GM19043 (cell line): ENCODE results near the gene SNX22.
A peak's percentile ranks its signal among the peaks of the same experiment; 100 is the strongest.

Experiments
- ATAC-seq: cut with Tn5 transposase; IDR thresholded peaks from one replicate; pipeline ENCODE4 v1.9.1; 2021; ENCODE audit warnings: low read depth; ENCODE audit not compliant: unreplicated experiment

Gene SNX22

DNA sequence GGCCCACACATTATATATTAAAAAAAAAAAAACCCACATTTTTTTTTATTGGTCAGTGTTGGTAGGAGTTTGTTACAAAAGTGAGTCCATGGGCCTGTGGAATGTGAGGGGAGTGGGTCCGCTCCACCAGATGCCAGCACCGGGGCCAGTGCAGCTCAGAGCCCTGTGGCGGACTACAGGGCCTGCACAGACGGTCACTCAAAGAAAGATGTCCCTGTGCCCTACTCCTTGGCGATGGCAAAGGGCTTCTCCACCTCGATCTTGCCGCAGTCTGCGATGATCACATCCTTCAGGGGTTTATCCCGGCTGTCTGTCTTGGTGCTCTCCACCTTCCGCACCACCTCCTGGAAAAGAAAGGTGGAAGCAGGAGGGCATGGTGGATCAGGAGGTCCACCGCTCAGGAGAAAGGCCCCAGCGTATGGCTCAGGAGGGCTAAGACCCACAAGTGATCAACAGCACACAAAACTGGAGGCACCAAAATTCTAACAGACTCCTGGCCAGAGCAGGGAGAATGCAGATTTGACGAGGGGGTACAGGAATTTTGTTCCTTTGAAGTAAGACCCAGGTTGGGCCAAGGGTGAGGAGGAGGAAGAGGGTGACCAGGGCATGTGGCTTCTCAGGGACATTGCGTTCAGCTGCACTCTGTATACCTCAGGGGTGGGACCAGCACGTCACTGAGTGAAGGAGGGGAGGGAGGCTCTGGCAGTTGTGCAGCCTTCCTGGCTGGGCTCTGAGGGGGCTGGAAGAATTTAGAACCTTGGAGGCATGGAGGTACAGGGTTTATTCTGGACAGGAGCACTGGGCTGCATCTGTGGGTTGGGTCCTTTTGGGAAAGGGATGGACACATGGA is 4.5 kb downstream of the SNX22 start:
- ATAC-seq = no peak

DNA sequence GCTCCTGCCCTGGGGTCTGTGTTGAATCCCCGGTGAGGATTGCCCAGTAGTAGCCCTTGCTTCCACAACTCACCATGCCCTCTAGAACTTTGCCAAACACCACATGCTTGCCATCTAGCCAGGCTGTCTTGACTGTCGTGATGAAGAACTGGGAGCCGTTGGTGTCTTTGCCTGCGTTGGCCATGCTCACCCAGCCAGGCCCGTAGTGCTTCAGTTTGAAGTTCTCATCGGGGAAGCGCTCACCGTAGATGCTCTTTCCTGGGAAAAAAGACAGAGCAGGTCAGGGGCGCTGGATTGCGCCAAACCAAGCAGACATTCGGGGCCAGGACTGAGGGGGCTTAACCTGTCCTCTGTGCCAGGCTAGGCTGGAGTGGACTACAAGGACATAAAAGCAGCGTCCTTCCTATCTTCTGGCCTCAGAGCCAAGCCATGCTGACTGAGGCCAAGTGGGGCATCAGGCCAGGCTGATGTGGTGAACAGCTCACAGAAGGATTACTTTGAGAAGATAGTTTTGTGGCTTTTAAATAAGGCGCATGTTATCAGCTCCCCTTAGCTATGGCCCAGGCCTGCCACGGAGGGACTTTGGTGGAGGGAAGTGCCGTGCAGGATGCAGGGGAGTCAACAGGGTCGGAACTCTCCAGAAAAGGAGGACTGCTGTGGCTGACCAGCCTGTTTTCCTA is 5.3 kb downstream of the SNX22 start:
- ATAC-seq = no peak

DNA sequence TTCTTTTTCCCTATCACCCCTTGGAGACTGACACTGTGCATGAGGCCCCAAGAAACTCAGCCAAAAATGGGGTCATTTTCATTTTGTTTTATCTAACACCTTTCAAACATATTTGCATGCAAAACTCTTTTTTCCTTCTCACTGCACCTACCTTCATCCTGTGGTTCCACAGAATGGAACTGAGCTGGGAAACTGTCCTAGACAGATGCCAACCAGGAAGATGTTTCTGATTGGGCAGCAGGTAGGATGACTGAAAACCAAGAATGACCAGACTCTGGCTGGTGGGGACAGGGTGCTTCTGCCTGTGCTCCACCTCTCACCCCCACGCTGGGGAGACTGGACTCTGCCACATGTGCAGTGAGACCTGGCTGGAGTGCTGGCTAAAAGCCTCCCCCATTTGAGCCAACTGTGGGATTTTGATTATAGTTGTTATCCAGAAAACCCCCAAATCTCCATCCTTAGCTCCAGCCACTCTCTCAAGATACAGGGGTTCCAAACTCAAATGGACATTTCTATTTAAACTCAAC is 6.1 kb downstream of the SNX22 start:
- ATAC-seq = no peak

DNA sequence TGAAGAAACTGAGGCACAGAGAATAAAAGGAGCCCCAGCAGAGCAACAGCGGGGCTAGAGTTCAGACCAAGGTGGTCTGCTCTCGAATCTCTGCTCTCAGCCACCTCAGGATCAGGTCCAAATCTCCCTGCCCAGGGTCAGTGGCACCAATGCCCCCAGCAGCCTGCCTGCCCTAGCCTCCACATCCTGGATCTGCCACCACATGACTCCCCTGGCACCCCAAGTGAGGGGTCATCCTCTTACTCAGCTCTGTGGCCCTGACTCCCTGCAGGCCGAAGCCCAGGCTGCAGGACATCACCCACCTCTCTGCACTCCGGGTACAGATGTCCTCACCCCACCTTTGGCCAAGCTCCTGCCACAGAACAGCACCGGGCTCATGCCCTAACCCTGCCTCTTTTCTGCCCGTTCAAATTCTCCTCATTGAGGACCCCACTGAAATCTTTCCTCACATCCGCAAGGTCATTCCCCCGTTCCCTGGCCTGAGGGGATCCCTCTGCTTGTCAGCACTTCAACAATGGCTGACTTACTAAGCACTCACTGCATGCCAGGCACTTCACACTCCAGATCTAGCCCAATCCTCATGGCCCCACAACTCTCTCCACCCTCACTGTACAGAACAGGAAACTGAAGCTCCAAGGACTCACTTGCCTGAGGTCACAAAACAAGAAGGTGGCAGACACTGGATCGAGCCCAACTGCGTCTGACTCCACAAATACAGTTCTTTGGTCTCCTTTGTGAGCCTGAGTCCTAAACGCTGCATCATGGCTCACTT is 7.0 kb downstream of the SNX22 start:
- no peak for ATAC-seq

DNA sequence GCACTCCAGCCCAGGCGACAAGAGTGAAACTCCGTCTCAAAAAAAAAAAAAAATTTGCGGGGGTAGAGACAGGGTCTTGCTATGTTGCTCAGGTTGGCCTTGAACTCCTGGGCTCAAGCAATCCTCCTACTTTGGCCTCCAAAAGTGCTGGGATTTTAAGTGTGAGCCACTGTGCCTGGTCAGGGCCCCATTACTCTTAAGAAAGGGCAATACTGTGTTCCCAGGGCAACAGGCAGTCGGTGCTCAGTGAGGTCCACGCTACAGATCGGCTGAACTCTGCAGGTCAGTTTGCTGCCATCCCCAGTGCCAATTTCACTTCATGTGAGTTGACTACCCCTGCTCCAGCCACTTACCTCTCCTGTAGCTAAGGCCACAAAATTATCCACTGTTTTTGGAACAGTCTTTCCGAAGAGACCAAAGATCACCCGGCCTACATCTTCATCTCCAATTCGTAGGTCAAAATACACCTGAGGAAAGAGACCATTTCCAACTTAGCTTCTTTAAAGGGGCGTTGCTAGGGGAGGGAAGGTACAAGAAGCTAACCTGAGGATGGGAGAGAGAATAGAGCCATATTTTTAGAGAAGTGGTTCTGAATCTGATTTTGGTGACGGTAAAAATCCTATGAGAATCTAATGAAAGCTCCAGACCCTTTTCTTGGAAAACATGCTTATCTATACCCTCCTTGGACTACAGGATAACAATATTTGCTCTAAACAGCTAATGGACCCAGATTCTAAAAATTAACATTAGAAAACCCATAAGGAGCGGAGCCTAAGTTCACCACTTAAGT is 10.4 kb downstream of the SNX22 start:
- ATAC-seq = no peak

DNA sequence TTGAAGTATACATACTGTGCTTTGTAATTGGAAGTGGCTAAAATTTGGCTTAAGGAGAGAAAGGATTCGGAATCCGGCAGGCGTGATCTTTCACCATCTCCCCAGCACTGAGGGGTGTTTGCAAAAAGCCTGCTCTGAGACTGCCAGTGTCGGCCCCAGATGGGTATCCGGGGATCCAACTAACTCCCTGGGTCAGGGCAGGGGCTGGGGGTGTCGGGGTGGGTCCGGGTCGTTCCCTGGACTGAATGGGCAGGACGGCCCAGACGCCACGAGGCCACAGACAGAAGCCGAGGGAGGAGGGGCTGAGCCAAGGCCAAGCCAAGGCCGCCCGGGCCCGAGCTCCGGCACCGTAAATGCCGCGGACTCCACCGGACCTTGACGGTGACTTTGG is 10.9 kb downstream of the SNX22 start:
- ATAC-seq = no peak

DNA sequence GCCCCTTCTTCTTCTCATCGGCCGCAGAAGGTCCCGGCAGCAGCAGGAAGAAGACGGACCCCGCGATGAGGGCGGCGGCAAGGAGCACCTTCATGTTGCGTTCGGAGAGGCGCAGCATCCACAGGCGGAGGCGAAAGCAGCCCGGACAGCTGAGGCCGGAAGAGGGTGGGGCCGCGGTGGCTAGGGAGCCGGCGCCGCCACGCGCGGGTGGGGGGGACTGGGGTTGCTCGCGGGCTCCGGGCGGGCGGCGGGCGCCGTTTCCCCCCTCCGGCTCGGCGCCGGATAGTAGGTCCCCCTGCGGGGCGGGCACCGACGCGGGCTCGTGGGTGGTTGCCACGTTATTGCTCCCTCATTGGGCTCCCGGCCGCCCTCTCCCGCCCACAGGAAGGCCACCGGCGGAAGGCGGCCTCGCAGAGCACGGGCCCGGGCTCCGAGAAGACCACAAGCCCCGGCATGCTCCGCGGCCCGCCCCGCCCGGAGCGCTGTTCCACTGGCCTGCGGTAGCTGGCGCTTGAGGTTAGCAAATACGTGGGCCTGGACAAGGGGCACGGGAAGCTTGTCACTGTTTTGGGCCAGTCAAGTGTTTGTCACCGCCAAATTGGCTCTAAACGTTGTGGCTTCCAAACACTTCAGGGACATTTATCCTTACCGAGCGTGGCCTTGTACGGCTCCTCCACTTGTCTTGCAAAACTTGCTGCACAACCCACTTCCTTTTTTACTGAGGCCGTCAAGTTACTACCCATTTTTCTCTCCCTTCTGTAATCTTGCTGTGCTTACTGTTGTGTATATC is 11.5 kb downstream of the SNX22 start, which contains the start of gene PPIB:
Gene PPIB (minus strand): TSS at position 154 of the 790 bp plus-strand sequence. CDS start 36 bp downstream, at position 118.
- peak; percentile 92 for ATAC-seq

DNA sequence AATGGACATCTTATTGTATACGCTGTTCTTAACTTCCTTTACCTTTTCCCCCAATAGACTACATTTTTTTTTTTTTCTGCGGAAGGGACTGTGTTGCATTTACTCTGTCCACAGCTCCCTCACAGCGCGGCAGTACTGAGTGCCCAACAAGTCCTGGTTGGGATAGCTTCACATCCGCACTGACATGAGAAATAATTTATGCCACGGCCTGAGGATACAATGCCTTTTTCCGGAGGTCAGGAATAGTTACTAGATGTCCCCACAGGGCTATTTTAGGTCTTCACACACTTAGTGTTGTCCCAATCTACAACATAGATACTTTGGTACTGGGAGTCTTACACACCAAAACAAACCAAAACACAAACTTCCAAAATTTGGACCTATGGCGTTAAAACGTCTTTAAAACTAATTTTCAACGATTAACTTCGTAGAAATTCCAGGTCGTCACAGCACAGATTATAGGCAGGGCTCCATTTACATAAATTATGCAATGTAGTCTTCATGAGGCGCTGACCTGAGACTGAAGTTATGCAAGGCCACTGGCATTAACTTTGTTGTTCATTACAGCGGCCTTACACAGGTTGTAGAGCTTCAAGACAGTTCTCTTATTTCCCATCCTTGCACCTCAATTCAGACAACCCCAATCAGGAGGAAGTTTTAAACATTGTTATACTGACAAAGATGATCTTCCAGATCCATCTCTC is 12.3 kb downstream of the SNX22 start:
- no peak for ATAC-seq

DNA sequence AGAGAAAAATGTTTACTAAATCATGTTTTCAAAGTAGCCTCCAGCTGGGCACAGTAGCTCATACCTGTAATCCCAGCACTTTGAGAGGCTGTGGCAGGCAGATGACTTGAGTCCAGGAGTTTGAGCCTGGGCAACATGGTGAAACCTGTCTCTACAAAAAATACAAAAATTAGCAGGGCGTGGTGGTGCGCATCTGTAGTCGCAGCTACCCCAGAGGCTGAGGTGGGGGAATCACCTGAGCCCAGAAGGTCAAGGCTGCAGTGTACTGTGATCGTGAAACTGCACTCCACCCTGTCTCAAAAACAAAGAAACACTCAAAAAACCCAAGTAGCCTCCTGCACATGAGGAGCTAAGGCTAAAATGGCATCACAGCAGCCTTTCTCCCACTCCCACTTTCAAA is 12.9 kb downstream of the SNX22 start:
- ATAC-seq = no peak

DNA sequence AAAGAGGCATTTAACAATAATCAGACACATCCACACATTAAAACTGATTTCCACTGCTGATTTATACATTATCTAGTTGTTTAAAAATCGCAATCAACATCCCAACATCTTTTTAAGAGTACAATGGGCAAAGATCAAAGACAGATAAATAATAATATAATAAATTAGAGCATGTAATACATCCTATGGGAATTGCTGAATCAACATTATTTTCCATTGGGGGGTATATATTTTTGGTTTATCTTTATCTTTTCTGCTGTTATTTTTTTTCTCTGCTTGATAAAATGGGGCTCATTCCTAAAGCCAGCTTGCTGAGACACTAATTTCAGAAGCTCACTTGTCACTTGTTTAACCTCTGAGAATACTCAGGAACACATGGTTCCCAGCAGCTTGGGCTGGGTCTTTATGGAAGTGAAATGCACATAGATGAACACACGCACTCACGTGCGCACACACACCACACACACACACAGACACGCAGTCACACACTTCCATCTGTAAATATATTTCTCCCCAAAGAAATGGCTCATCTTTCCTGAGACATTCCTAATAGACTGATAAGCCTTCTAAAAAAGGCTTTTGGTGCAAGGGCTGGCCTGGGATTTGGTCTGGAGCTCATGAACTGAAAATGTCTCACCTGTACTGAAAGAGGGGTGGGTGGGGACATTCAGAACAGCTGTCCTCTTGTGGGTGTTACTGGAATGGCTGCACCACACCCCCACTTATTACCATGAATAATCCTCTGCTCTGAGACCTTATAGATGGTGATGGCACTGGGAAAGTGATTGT is 14.8 kb downstream of the SNX22 start:
- ATAC-seq = no peak

DNA sequence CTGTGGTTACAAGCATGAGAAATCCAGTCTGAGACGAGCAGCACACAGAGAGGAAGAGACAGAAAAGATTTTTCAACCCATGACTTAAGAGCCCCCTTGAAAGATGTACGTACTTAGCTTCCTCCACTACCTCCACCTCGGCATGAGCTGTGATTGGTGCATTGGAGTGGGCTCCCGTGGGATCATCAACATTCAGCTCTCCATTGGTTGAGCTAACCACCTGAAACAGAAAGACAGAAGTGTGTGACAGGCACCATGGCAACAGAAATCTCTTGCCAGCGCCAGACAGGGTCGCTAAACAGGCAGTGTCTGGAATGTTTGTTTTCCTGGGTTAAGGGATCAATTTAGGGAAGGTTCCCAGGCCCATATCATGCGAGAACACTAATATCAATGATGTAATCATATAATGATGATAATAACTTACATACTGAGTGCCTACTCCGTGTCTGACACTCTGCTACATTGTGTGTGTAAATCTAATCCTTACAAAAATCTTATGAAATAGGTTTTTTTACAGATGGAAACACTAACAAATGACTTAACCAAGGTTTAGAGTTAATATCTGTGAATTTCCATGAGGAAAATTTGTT is 28.8 kb downstream of the SNX22 start:
- ATAC-seq = peak; percentile 63

DNA sequence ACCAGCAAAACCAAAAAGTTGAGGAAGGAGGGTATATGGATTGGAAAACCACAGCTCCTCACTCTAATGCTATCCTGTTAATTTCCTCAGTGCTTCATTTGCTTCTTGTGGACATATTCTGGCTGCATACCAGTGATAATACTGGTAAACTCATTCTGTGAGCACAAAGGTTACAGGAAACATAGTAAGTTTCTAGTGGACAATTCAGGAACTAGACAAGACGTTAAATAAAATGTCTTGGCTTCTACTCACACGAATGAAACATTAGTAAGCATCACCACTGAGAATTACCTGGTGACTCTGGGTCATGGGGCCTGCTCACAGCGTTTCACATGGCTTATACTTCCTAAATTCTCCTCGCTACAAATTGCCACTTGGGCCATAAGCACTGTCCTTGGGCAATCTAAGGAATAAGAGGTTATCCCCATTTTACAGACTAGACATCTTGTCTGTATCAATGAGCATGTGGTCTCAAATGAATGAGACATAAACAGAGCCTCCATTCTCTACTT is 31.4 kb downstream of the SNX22 start:
- ATAC-seq = no peak

DNA sequence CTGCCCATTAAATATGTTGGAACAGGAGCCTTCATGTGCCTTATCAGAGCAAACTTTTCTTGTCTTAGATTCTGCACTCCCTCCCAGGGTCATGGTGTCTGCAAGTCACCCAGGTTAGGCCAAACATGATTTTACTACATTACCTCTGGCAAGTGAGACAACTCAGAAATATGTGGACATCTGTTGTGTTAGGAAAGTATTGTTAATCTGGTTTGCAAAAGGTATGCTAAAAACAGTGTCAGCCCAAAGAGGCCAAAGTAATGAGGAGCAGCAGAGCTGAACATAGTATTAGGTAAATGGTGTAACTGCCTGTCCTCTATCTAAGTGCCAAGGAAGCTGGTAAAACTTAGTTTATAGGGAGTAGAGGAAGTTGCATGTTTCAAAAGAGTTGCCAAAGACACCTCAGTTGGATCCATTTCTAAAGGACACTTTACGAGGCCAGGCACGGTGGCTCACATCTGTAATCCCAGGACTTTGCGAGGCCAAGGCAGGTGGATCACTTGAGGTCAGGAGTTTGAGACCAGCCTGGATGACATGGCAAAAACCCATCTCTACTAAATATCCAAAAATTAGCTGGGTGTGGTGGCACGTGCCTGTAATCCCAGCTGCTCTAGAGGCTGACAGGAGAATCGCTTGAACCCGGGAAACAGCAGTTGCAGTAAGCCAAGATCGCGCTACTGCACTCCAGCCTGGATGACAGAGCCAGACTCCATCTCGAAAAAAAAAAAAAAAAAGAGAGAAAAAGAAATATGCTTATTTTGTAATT is 33.8 kb downstream of the SNX22 start:
- no peak for ATAC-seq

DNA sequence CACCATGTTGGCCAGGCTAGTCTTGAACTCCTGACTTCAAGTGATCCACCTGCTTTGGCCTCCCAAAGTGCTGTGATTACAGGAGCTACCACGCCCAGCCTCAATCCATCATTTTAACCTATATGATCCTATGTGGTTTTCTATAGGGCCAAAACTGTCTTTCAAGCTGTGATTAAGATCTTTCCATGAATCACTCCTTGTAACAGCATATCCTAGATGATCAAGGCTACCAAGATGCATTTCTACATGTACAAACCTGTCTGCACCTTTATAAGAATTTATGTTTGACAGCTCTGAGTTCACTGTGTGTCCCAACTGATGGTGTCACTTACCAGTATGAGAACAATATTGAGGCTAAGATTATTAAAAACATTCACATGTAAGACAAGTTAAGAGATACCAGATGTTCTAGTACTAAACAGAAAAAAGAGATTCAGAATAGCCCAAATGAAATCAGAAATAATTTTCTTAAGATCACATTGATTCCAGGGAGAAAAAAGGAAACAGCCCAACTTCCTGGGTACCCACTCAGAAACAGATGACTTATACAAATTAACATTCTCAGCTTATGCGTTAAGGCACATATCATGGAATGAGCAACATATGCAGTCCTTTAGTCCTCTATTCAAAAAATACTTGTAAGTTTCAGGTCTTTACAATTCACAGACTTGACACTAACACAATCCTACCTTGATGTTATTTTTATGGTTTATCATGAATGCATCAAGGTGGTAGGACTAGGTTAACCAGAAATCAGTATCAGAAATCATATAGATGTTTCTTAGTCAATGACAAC is 36.1 kb downstream of the SNX22 start:
- ATAC-seq = no peak

DNA sequence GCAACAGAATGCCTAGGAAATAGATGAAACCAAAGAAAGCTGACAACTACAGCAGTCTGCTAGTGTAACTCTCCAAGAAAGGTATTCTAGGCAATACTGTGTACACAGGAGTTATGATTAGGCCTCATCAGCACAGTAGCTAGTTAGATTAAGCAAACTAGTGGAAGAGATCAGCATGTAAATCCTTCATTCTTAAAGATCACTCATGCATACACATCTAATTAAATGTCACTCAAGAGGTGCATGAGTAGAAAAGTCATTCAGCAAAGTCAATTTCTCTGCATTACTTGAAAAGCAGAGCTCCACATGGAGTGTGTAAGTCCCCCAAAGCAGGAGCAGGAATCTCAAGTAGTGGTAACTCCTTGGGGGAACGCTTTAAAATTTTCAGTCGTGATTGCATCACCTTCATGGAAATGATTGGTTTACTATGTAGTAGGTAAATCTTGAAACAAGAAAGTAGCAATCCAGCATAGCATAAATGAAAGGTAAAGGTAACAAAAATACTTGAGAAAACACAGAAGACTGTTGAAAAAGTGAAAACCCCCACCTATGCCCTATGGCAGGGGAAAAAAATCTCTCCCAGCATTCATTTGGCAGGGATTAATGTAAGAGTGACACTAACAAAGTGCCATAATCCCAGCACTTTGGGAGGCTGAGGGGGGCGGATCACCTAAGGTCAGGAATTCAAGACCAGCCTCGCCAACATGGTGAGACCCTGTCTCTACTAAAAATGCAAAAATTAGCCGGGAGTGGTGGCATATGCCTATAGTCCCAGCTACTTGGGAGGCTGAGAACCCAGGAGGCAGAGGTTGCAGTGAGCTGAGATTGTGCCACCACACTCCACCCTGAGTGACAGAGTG is 40.7 kb downstream of the SNX22 start:
- ATAC-seq = no peak
